Measurements from ENCODE around the gene SCML1. TPM values are rescaled to one million over a fixed set of nuclear protein-coding genes. Genes with fewer than 3 reads are reported as not detected.
"Not testable (repeated sequence)": the region's sequence is repeated elsewhere in the genome, so short reads cannot be mapped to it uniquely, and the experiment has no call there.

SCML1 gene
- total RNA-seq, 1 experiment from 2014 or later = 30.0 TPM

DNA sequence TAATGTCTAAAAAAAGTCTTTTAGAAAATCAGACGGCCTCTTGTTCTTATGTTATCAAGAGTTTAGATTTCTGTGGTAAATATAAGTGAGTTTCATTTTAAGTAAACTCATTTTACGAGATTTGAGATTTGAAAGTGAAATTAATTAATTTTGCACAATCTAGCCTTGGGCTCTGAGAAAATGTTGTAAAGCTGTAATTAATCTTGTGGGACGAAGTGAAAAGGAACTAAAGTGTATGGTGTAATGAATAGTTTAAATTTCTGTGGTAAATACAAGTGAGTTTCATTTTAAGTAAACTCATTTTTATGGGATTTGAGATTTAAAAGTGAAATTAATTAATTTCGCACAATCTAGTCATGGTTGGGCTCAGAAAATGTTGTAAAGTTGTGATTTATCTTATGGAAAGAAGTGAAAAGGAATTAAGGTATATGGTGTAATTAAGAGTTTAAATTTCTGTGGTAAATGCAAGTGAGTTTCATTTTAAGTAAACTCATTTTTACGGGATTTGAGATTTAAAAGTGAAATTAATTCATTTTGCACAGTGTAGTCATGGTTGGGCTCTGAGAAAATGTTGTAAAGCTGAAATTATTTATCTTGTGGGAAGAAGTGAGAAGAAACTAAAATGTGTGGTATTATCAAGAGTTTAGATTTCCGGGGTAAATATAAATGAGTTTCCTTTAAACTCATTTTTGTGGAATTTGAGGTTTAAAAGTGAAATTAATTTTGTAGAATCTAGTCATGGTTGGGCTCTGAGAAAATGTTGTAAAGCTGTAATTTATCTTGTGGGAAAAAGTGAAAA, 1.6 kb downstream of the SCML1 start:
- peak; percentile 2 for DNase-seq (ENCODE audit: low read depth)

GRCh38 chrX:17740137-17741122, 3.1 kb downstream of the SCML1 start:
- no peak for DNase-seq (ENCODE audit: low read depth)

- DNase-seq (ENCODE audit: low read depth) = no peak
Observed at GRCh38 chrX:17741123-17741511, 3.8 kb downstream of the SCML1 start.

GRCh38 chrX:17743913-17744312, 6.6 kb downstream of the SCML1 start:
- peak; percentile 18 for DNase-seq (ENCODE audit: low read depth)

DNA sequence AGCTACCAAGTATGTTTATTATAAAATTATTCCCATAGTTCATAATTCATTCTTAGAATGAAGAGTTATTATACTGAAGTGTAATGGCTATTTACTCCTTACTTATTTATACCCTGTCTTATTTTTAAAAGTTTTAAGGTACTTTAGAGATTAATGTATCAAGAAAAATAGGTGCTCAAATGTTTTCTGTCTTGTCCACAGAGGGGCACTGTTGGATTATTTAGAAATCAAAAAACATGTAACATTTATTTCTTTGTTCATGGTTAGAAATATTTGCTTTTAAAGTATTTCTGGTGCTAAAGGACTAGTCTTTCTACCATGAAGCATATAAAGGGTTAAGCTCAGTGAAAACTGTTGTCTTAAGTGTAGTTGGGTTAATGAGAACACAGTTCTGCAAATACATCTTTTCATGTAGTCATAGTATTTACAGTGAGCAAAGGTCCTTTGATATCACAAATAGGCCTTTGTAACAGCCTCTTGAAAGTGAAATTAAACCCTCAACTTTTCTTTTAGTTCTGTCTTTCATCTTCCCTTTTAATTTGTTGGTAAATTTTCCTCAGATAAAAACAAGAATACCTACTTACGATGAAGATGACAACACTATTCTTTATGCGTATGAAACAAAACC, 7.7 kb downstream of the SCML1 start:
- DNase-seq (ENCODE audit: low read depth) = peak; percentile 3

DNA sequence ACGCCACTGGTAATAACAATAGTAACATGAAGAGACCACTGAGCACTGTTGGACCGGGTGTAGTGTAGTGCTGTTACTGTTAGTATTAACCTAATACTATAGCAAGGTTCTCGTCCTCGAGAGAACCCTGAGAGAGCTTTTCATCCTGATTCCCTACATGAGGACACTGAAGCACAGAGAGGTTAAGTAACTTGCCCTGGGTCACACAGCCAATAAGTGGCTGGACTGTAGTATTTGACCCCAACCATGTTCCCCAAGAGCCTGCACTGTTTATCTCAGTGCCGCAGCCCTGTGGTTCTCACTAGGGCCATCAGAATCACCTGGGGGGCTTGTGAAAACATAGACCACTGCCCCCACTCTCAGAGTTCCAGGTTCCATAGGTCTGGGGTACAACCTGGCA, 10.4 kb downstream of the SCML1 start:
- no peak for DNase-seq (ENCODE audit: low read depth)

DNA sequence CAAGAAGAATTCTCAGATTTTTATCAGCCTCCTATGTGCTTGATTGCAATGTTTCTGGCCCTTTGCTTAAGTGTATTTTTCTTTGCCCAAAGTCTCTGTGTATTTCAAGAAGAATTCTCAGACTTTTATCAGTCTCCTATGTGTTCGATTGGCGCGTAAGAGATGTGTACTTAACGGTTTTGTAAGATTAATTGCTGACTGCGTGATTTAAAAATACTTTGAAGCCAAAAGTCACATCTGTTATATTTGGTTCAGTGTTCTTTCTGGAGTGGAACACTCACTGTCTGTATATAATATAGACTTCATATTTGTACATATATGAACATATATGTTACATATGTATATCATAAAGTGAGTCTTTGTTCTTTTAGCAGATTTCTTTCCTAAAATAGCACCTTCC, 11.4 kb downstream of the SCML1 start:
- no peak for DNase-seq (ENCODE audit: low read depth)

DNA sequence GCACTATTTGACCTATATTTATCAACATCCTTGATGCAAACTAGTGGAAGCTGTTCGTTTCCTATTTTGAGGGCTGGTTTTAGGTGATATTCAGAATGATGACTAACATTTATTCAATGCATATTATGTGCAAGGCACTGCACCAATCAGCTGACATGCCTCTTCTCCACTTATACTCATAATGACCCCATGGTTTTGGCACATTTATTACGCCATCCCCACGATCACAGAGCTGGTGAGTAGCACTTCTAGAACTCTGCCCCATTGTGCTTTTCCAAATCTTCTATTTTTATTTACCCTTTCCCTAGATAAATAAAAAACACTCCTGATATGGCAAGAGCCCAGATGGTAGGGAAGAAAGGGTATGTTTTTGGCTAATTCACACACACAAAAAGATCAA, 13.1 kb downstream of the SCML1 start:
- no peak for DNase-seq (ENCODE audit: low read depth)

GRCh38 chrX:17758382-17758781, 21.1 kb downstream of the SCML1 start:
- DNase-seq (ENCODE audit: low read depth) = no peak

DNA sequence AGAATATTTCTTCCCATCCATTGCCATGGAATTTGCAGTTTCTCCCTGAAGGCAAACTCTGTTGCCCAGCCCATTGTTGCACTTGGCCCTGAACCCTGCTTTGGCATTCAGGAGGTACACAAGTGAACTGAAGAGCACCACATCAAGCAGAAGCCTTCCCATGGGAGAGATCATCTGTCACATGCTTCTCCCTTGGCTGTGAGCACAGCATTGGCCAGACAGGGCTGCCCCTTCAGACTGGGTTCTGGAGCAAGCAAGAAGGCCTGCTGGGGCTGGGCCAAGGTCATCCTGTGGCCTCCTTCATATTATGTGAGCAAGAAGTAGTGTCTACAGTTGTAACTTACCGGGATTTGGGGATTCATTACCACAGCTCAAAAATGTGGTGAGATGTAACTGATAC, 22.7 kb downstream of the SCML1 start:
- no peak for DNase-seq (ENCODE audit: low read depth)

GRCh38 chrX:17767734-17768133, 30.4 kb downstream of the SCML1 start:
- DNase-seq (ENCODE audit: low read depth) = no peak

- no peak for DNase-seq (ENCODE audit: low read depth)
Observed at GRCh38 chrX:17768997-17769396, 31.7 kb downstream of the SCML1 start.

DNA sequence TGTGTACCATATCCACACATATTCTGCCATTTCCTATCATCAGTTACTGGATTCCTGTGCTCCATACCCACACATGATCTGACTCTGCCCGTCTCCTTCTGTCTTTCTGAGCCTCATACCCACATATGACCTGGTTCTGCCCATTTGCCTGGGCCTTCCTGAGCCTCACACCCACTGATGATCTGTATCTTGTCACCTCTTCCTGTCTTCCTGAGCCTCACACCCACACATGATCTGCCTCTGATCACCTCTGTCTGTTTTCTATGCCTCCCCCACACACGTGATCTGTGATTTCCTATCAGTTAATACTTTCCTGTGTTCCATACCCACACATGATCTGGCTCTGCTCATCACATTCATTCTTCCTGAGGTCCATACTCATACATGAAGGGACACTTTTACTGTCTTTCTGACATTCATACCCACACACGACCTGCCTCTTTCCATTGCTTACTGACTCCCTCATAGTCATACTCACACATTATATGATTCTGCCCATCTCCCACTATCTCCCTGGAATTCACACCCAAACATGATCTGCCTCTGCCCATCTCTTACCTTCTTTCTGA, 32.5 kb downstream of the SCML1 start:
- no peak for DNase-seq (ENCODE audit: low read depth)

- no peak for DNase-seq (ENCODE audit: low read depth)
Observed at GRCh38 chrX:17773221-17773876, 36.1 kb downstream of the SCML1 start.

GRCh38 chrX:17774053-17774452, 36.8 kb downstream of the SCML1 start:
- DNase-seq (ENCODE audit: low read depth) = no peak

GRCh38 chrX:17778997-17779396, 41.7 kb downstream of the SCML1 start:
- DNase-seq (ENCODE audit: low read depth) = no peak

DNA sequence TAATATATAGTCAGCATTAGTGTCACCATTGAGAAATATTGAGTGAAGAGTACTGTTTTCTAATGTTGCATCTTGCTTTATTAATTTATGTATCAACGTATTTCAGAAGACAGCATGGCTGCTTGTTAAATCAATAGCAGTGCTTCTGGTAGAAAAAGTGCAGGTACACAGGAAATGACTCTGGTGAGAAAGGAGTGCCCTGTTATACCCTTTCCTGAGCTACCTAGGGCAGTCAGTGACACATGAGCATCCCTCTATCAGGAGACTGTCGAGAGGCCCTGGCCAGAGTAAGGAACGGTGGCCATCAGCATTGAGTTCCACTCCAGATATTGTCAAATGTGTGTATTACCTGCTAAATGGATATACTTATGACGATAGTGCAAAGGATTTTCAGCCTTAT, 42.1 kb downstream of the SCML1 start:
- DNase-seq (ENCODE audit: low read depth) = no peak

GRCh38 chrX:17786554-17787347, 49.5 kb downstream of the SCML1 start:
- DNase-seq (ENCODE audit: low read depth) = not testable (repeated sequence)

DNA sequence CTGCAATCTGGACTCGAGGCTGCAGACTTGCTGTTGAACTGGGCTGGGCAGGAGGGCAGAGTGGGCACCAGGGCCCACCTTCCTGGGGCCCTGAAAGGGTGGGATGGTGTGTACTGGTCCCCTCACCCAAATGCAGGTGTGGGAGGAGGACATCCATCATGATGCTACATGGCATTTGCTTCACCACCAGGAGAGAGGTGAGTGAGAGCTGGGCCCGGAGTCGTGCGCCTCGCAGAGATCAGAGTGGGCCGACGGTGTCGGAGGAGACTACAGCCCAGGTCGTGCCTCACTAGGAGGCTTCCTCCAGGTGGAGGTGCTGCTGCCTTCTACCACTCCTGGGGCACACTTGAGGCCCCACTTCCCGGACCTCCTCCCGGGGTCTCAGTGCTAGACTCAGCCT, 50.3 kb downstream of the SCML1 start:
- DNase-seq (ENCODE audit: low read depth) = no peak

- peak; percentile 13 for DNase-seq (ENCODE audit: low read depth)
Observed at GRCh38 chrX:17788439-17788838, 51.1 kb downstream of the SCML1 start.

Data from RPMI7951 (cell line).